Caco-2 (cell line): ENCODE results near the gene TNNI3K. TPM values are rescaled to one million over a fixed set of nuclear protein-coding genes. Genes with fewer than 3 reads are reported as not detected.

Experiments
- BruUV-seq: library from RNA; stranded (reverse); fragments of 400-500 nt; replicated peaks from 2 replicates; lab custom pipeline; 2021; lab: Mats Ljungman, UMichigan
- CTCF ChIA-PET: fragments of 300-600 bp; sonication (Branson Sonifier 250); formaldehyde crosslinking; loops from one replicate; lab custom pipeline; 2022; ENCODE audit warnings: antibody characterized with exemption; lab: Charles Lee
- POLR2A ChIA-PET: fragments of 300-600 bp; sonication (Branson Sonifier 250); formaldehyde crosslinking; loops from one replicate; lab custom pipeline; 2022; ENCODE audit warnings: antibody characterized with exemption; lab: Charles Lee
- DNase-seq, 2 experiments: peaks; one replicate each; pipeline versions ENCODE4 v3.0.0 to v3.0.0-alpha.2; 2020 to 2022
- H3K27me3 ChIP-seq: replicated peaks from 2 replicates; pipeline ENCODE4 v1.6.0; 2011; ENCODE audit warnings: low read length; ENCODE audit not compliant: control insufficient read depth, insufficient read depth
- H3K36me3 ChIP-seq: 2 replicates; pipeline ENCODE4 v1.5.1; 2011; ENCODE audit warnings: low read length; ENCODE audit not compliant: control insufficient read depth, insufficient read depth
- H3K4me1 ChIP-seq: fragments of 250-450 bp; sonication (Bioruptor Pico); 2 replicates; pipeline ENCODE4 v1.5.1; 2020; ENCODE audit warnings: mild to moderate bottlenecking
- H3K4me3 ChIP-seq: 2 replicates; pipeline ENCODE4 v1.5.1; 2011; ENCODE audit warnings: low read depth, mild to moderate bottlenecking, control low read depth, low read length
- H3K9me3 ChIP-seq: fragments of 250-450 bp; sonication (Bioruptor Pico); 2 replicates; pipeline ENCODE4 v1.5.1; 2020; ENCODE audit warnings: mild to moderate bottlenecking, moderate library complexity
- H3K27ac Mint-ChIP-seq: one replicate; pipeline ENCODE4 v1.8.0; 2022; ENCODE audit warnings: mixed read lengths; ENCODE audit not compliant: unreplicated experiment
- H3K27me3 Mint-ChIP-seq: one replicate; pipeline ENCODE4 v1.8.0; 2022; ENCODE audit warnings: mixed read lengths; ENCODE audit not compliant: insufficient read depth, unreplicated experiment
- H3K36me3 Mint-ChIP-seq: one replicate; pipeline ENCODE4 v1.8.0; 2022; ENCODE audit warnings: mild to moderate bottlenecking, mixed read lengths; ENCODE audit not compliant: insufficient read depth, unreplicated experiment
- H3K4me1 Mint-ChIP-seq: one replicate; pipeline ENCODE4 v1.8.0; 2022; ENCODE audit warnings: low read depth, mixed read lengths; ENCODE audit not compliant: unreplicated experiment
- H3K4me3 Mint-ChIP-seq: one replicate; pipeline ENCODE4 v1.8.0; 2022; ENCODE audit warnings: mild to moderate bottlenecking, moderate library complexity, mixed read lengths; ENCODE audit not compliant: unreplicated experiment
- H3K9me3 Mint-ChIP-seq: one replicate; pipeline ENCODE4 v1.8.0; 2022; ENCODE audit warnings: mixed read lengths; ENCODE audit not compliant: unreplicated experiment
- CTCF ChIP-seq, 2 experiments: fragments of 200-600 bp in 1 of 2; IDR thresholded peaks; 1 replicate in 1 of 2; 2 replicates in 1 of 2; pipeline versions ENCODE4 v1.5.1 to v1.8.0; 2011 to 2022; ENCODE audit warnings: antibody characterized with exemption in 1 of 2, control low read depth in 1 of 2, inconsistent platforms in 1 of 2, low read depth in 1 of 2, low read length in 1 of 2, mild to moderate bottlenecking in 1 of 2, moderate library complexity in 1 of 2; ENCODE audit not compliant: insufficient read depth in 1 of 2, severe bottlenecking in 1 of 2, unreplicated experiment in 1 of 2
- intact Hi-C: fragments of 100-400 bp; cut with micrococcal nuclease; formaldehyde crosslinking; loops from one replicate; pipeline ENCODE4 v1.10.0; 2022; ENCODE audit not compliant: unreplicated experiment
- total RNA-seq: library from RNA; stranded (reverse); gene quantifications from 2 replicates; pipeline ENCODE4 v1.2.3, GENCODE V29; 2022

The TNNI3K gene
- total RNA-seq, 1 experiment from 2014 or later, result not detected

GRCh38 chr1:74426208-74426937 lies 191.2 kb downstream of the TNNI3K start:
- H3K4me1 Mint-ChIP-seq, result peaks cover 6% of the 10 kb centered on the region
- H3K36me3 ChIP-seq, result no peaks in the 10 kb centered on the region
- POLR2A ChIA-PET, result no interaction called here
- BruUV-seq, result no TSS peak
- H3K36me3 Mint-ChIP-seq, result no peaks in the 10 kb centered on the region
- no peak for DNase-seq
- intact Hi-C loops, result no loop called here
- H3K4me1 ChIP-seq, result no peaks in the 10 kb centered on the region
- no peaks in the 10 kb centered on the region for H3K27me3 Mint-ChIP-seq
- no peaks in the 10 kb centered on the region for H3K9me3 ChIP-seq
- H3K27ac Mint-ChIP-seq, result no peak overlapping the region
- TF ChIP-seq CTCF (IDR thresholded peaks at IDR 0.05; ENCODE audit: insufficient read depth in 1 of 2, low read depth in 1 of 2, low read length in 1 of 2, severe bottlenecking in 1 of 2, unreplicated experiment in 1 of 2), result no peak
- no peaks in the 10 kb centered on the region for H3K9me3 Mint-ChIP-seq
- no peak overlapping the region for H3K4me3 ChIP-seq
- CTCF ChIA-PET, result no interaction called here
- H3K27me3 ChIP-seq, result no peaks in the 10 kb centered on the region
- H3K4me3 Mint-ChIP-seq, result no peak overlapping the region

- intact Hi-C loops, result no loop called here
- Mint-ChIP-seq H3K4me3 (no peak overlapping the region), H3K27me3 (no peaks in the 10 kb centered on the region), H3K27ac (no peak overlapping the region), H3K9me3 (no peaks in the 10 kb centered on the region), H3K36me3 (no peaks in the 10 kb centered on the region), H3K4me1 (peaks cover 6% of the 10 kb centered on the region)
- H3K27me3 ChIP-seq, result no peaks in the 10 kb centered on the region
- BruUV-seq, result no TSS peak
- no peak for DNase-seq
- no peak overlapping the region for H3K4me3 ChIP-seq
- no peaks in the 10 kb centered on the region for H3K36me3 ChIP-seq
- no peaks in the 10 kb centered on the region for H3K9me3 ChIP-seq
- no peaks in the 10 kb centered on the region for H3K4me1 ChIP-seq
- ChIA-PET CTCF (no interaction called here), POLR2A (no interaction called here)
- TF ChIP-seq CTCF (IDR thresholded peaks at IDR 0.05; ENCODE audit: insufficient read depth in 1 of 2, low read depth in 1 of 2, low read length in 1 of 2, severe bottlenecking in 1 of 2, unreplicated experiment in 1 of 2), result no peak
Measured at GRCh38 chr1:74427681-74428080, 192.5 kb downstream of the TNNI3K start.

GRCh38 chr1:74429580-74429979 lies 194.4 kb downstream of the TNNI3K start:
- BruUV-seq, result no TSS peak
- Mint-ChIP-seq H3K9me3 (no peaks in the 10 kb centered on the region), H3K4me1 (no peaks in the 10 kb centered on the region), H3K4me3 (no peak overlapping the region), H3K27me3 (peaks cover 7% of the 10 kb centered on the region), H3K36me3 (no peaks in the 10 kb centered on the region), H3K27ac (no peak overlapping the region)
- no peaks in the 10 kb centered on the region for H3K36me3 ChIP-seq
- CTCF ChIA-PET, result no interaction called here
- no peaks in the 10 kb centered on the region for H3K9me3 ChIP-seq
- intact Hi-C loops, result no loop called here
- no peak for TF ChIP-seq CTCF (IDR thresholded peaks at IDR 0.05; ENCODE audit: insufficient read depth in 1 of 2, low read depth in 1 of 2, low read length in 1 of 2, severe bottlenecking in 1 of 2, unreplicated experiment in 1 of 2)
- POLR2A ChIA-PET, result no interaction called here
- no peak for DNase-seq
- no peak overlapping the region for H3K4me3 ChIP-seq
- no peaks in the 10 kb centered on the region for H3K4me1 ChIP-seq
- no peaks in the 10 kb centered on the region for H3K27me3 ChIP-seq
